ENCODE results near the gene MPP4.
"Not testable (repeated sequence)": the region's sequence is repeated elsewhere in the genome, so short reads cannot be mapped to it uniquely, and the experiment has no call there.

Gene MPP4

DNA sequence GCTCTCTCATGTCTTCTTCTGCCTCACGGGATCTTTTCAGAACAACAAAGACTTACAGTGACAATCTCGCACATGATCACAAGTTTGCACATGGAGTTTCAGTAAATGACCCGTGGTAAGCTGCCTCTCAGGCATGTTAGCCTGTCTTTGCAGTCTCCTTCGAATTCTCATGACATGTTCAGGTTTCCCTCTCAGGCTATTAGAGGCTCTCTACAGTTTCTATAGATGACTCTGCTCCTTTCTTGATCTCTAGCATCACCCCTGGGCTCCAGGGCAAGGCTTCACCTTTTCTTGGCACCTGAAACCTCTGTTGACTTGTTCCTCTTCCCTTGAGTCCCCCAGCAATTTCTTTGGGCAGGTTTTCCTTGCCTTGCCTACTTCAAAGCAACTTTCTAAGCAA is 23.0 kb downstream of the MPP4 start:
- no peak overlapping the region for H3K27ac ChIP-seq (ENCODE audit: insufficient read depth in 1 of 2, low read depth in 1 of 2, low read length in 2 of 2, poor library complexity in 1 of 2, severe bottlenecking in 2 of 2)
- WGBS (ENCODE audit: insufficient coverage), result 93% methylated on average over 4 of the region's 4 CpGs
- H3K9me3 ChIP-seq (ENCODE audit: control extremely low read depth in 1 of 5, control insufficient read depth in 4 of 5, insufficient read depth in 2 of 5, low read depth in 1 of 5, low read length in 4 of 5), result no peaks in the 10 kb centered on the region
- no peaks in the 10 kb centered on the region for H3K4me1 ChIP-seq (ENCODE audit: control extremely low read depth in 1 of 4, control insufficient read depth in 4 of 4, insufficient read depth in 4 of 4, low read length in 3 of 4)
- no peak for DNase-seq
- H3K4me3 ChIP-seq (ENCODE audit: control insufficient read depth in 1 of 7, extremely low read depth in 1 of 7, insufficient read depth in 4 of 7, low read depth in 2 of 7, low read length in 6 of 7), result no peak overlapping the region
- no peaks in the 10 kb centered on the region for H3K36me3 ChIP-seq (ENCODE audit: control insufficient read depth in 4 of 4, insufficient read depth in 4 of 4, low read length in 3 of 4)
- CTCF ChIA-PET, result no interaction called here
- no peaks in the 10 kb centered on the region for H3K27me3 ChIP-seq (replicated peaks in 2 of 5; ENCODE audit: control insufficient read depth in 4 of 5, insufficient read depth in 5 of 5, low read length in 4 of 5)
- POLR2A ChIA-PET, result no interaction called here

DNA sequence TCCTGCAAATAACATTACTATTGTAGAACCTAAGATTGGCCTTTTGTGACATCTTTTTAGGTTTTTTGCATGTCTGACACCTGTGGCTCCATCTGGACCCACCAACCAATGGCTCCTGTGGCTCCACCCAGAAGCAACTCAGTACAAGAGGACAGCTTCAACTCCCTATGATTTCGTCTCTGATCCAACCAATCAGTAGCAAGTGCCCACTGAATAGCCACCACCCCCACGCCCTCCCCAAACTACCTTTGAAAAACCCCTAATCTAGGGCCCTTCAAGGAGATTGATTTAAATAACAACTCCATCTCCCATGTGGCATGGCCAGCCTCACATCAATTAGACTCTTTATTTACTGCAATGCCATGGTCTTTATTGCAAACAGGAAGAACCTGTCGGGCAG is 23.6 kb downstream of the MPP4 start:
- POLR2A ChIA-PET, result no interaction called here
- Histone ChIP-seq H3K4me1 (ENCODE audit: control extremely low read depth in 1 of 4, control insufficient read depth in 4 of 4, insufficient read depth in 4 of 4, low read length in 3 of 4) (no peaks in the 10 kb centered on the region), H3K27me3 (replicated peaks in 2 of 5; ENCODE audit: control insufficient read depth in 4 of 5, insufficient read depth in 5 of 5, low read length in 4 of 5) (no peaks in the 10 kb centered on the region), H3K9me3 (ENCODE audit: control extremely low read depth in 1 of 5, control insufficient read depth in 4 of 5, insufficient read depth in 2 of 5, low read depth in 1 of 5, low read length in 4 of 5) (no peaks in the 10 kb centered on the region), H3K27ac (ENCODE audit: insufficient read depth in 1 of 2, low read depth in 1 of 2, low read length in 2 of 2, poor library complexity in 1 of 2, severe bottlenecking in 2 of 2) (no peak overlapping the region), H3K36me3 (ENCODE audit: control insufficient read depth in 4 of 4, insufficient read depth in 4 of 4, low read length in 3 of 4) (no peaks in the 10 kb centered on the region), H3K4me3 (ENCODE audit: control insufficient read depth in 1 of 7, extremely low read depth in 1 of 7, insufficient read depth in 4 of 7, low read depth in 2 of 7, low read length in 6 of 7) (no peak overlapping the region)
- DNase-seq, result no peak
- WGBS (ENCODE audit: insufficient coverage), result 96% methylated on average over 3 of the region's 3 CpGs
- CTCF ChIA-PET, result no interaction called here

GRCh38 chr2:201674298-201674697 is 24.1 kb downstream of the MPP4 start:
- no peaks in the 10 kb centered on the region for H3K4me1 ChIP-seq (ENCODE audit: control extremely low read depth in 1 of 4, control insufficient read depth in 4 of 4, insufficient read depth in 4 of 4, low read length in 3 of 4)
- WGBS (ENCODE audit: insufficient coverage), result 0% methylated on average over 1 of the region's 3 CpGs
- ChIA-PET POLR2A (no interaction called here), CTCF (no interaction called here)
- H3K27me3 ChIP-seq (replicated peaks in 2 of 5; ENCODE audit: control insufficient read depth in 4 of 5, insufficient read depth in 5 of 5, low read length in 4 of 5), result no peaks in the 10 kb centered on the region
- DNase-seq, result no peak
- H3K36me3 ChIP-seq (ENCODE audit: control insufficient read depth in 4 of 4, insufficient read depth in 4 of 4, low read length in 3 of 4), result no peaks in the 10 kb centered on the region
- no peak overlapping the region for H3K27ac ChIP-seq (ENCODE audit: insufficient read depth in 1 of 2, low read depth in 1 of 2, low read length in 2 of 2, poor library complexity in 1 of 2, severe bottlenecking in 2 of 2)
- H3K9me3 ChIP-seq (ENCODE audit: control extremely low read depth in 1 of 5, control insufficient read depth in 4 of 5, insufficient read depth in 2 of 5, low read depth in 1 of 5, low read length in 4 of 5), result no peaks in the 10 kb centered on the region
- H3K4me3 ChIP-seq (ENCODE audit: control insufficient read depth in 1 of 7, extremely low read depth in 1 of 7, insufficient read depth in 4 of 7, low read depth in 2 of 7, low read length in 6 of 7), result no peak overlapping the region

- Histone ChIP-seq H3K9me3 (ENCODE audit: control extremely low read depth in 1 of 5, control insufficient read depth in 4 of 5, insufficient read depth in 2 of 5, low read depth in 1 of 5, low read length in 4 of 5) (no peaks in the 10 kb centered on the region), H3K4me3 (ENCODE audit: control insufficient read depth in 1 of 7, extremely low read depth in 1 of 7, insufficient read depth in 4 of 7, low read depth in 2 of 7, low read length in 6 of 7) (no peak overlapping the region), H3K36me3 (ENCODE audit: control insufficient read depth in 4 of 4, insufficient read depth in 4 of 4, low read length in 3 of 4) (no peaks in the 10 kb centered on the region), H3K4me1 (ENCODE audit: control extremely low read depth in 1 of 4, control insufficient read depth in 4 of 4, insufficient read depth in 4 of 4, low read length in 3 of 4) (no peaks in the 10 kb centered on the region), H3K27ac (ENCODE audit: insufficient read depth in 1 of 2, low read depth in 1 of 2, low read length in 2 of 2, poor library complexity in 1 of 2, severe bottlenecking in 2 of 2) (no peak overlapping the region), H3K27me3 (replicated peaks in 2 of 5; ENCODE audit: control insufficient read depth in 4 of 5, insufficient read depth in 5 of 5, low read length in 4 of 5) (no peaks in the 10 kb centered on the region)
- ChIA-PET CTCF (no interaction called here), POLR2A (no interaction called here)
- no peak for DNase-seq
- WGBS (ENCODE audit: insufficient coverage), result 100% methylated on average over 1 of the region's 2 CpGs
Observed at GRCh38 chr2:201673546-201673945, 24.9 kb downstream of the MPP4 start.

- H3K27me3 ChIP-seq (replicated peaks in 2 of 5; ENCODE audit: control insufficient read depth in 4 of 5, insufficient read depth in 5 of 5, low read length in 4 of 5); DNase-seq; H3K4me1 ChIP-seq (ENCODE audit: control extremely low read depth in 1 of 4, control insufficient read depth in 4 of 4, insufficient read depth in 4 of 4, low read length in 3 of 4); H3K27ac ChIP-seq (ENCODE audit: insufficient read depth in 1 of 2, low read depth in 1 of 2, low read length in 2 of 2, poor library complexity in 1 of 2, severe bottlenecking in 2 of 2); H3K36me3 ChIP-seq (ENCODE audit: control insufficient read depth in 4 of 4, insufficient read depth in 4 of 4, low read length in 3 of 4); POLR2A ChIA-PET; H3K4me3 ChIP-seq (ENCODE audit: control insufficient read depth in 1 of 7, extremely low read depth in 1 of 7, insufficient read depth in 4 of 7, low read depth in 2 of 7, low read length in 6 of 7); H3K9me3 ChIP-seq (ENCODE audit: control extremely low read depth in 1 of 5, control insufficient read depth in 4 of 5, insufficient read depth in 2 of 5, low read depth in 1 of 5, low read length in 4 of 5): not testable (repeated sequence)
- WGBS (ENCODE audit: insufficient coverage), result 0% methylated on average over 1 of the region's 4 CpGs
- CTCF ChIA-PET, result interaction anchor here (1.4 to 1.5 kb wide), 2 partner anchors 11 to 436 kb away, joined by 3 read pairs; no protein-coding TSS in a partner anchor
Observed at GRCh38 chr2:201671205-201671604, 27.2 kb downstream of the MPP4 start.

DNA sequence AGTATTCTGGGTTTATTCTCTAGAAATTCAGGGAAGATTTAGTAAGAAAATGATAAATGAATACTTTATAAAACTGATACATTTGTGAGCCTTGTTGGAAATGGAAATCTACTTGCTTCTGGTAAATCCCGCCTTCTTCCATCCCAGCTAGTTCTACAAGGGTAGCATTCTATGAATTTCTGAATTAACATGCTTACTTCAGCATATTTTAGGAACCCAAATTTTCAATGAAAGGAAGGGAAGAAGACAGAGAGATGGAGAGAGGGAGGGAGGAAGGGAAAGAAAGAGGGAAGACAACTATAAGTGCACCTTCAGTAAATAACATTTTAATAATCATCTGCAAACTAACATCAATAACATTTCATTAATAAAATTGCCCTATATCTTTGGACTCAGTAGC is 28.6 kb downstream of the MPP4 start:
- no peaks in the 10 kb centered on the region for H3K27me3 ChIP-seq (replicated peaks in 2 of 5; ENCODE audit: control insufficient read depth in 4 of 5, insufficient read depth in 5 of 5, low read length in 4 of 5)
- no peak overlapping the region for H3K27ac ChIP-seq (ENCODE audit: insufficient read depth in 1 of 2, low read depth in 1 of 2, low read length in 2 of 2, poor library complexity in 1 of 2, severe bottlenecking in 2 of 2)
- H3K36me3 ChIP-seq (ENCODE audit: control insufficient read depth in 4 of 4, insufficient read depth in 4 of 4, low read length in 3 of 4), result no peaks in the 10 kb centered on the region
- POLR2A ChIA-PET, result no interaction called here
- no peaks in the 10 kb centered on the region for H3K9me3 ChIP-seq (ENCODE audit: control extremely low read depth in 1 of 5, control insufficient read depth in 4 of 5, insufficient read depth in 2 of 5, low read depth in 1 of 5, low read length in 4 of 5)
- no CpG with 5 or more reads among the region's 1 CpG for WGBS (ENCODE audit: insufficient coverage)
- no peak for DNase-seq
- CTCF ChIA-PET, result no interaction called here
- H3K4me3 ChIP-seq (ENCODE audit: control insufficient read depth in 1 of 7, extremely low read depth in 1 of 7, insufficient read depth in 4 of 7, low read depth in 2 of 7, low read length in 6 of 7), result no peak overlapping the region
- H3K4me1 ChIP-seq (ENCODE audit: control extremely low read depth in 1 of 4, control insufficient read depth in 4 of 4, insufficient read depth in 4 of 4, low read length in 3 of 4), result no peaks in the 10 kb centered on the region

- H3K27me3 ChIP-seq (replicated peaks in 2 of 5; ENCODE audit: control insufficient read depth in 4 of 5, insufficient read depth in 5 of 5, low read length in 4 of 5), result no peaks in the 10 kb centered on the region
- H3K4me1 ChIP-seq (ENCODE audit: control extremely low read depth in 1 of 4, control insufficient read depth in 4 of 4, insufficient read depth in 4 of 4, low read length in 3 of 4), result no peaks in the 10 kb centered on the region
- DNase-seq, result peak in 1 of 3 donors; percentile 15
- H3K36me3 ChIP-seq (ENCODE audit: control insufficient read depth in 4 of 4, insufficient read depth in 4 of 4, low read length in 3 of 4), result no peaks in the 10 kb centered on the region
- ChIA-PET POLR2A (no interaction called here), CTCF (interaction anchor here (1.1 kb wide), 1 partner anchor 25 kb away, joined by 3 read pairs; no protein-coding TSS in a partner anchor)
- H3K27ac ChIP-seq (ENCODE audit: insufficient read depth in 1 of 2, low read depth in 1 of 2, low read length in 2 of 2, poor library complexity in 1 of 2, severe bottlenecking in 2 of 2), result no peak overlapping the region
- WGBS (ENCODE audit: insufficient coverage), result 100% methylated on average over 2 of the region's 3 CpGs
- no peaks in the 10 kb centered on the region for H3K9me3 ChIP-seq (ENCODE audit: control extremely low read depth in 1 of 5, control insufficient read depth in 4 of 5, insufficient read depth in 2 of 5, low read depth in 1 of 5, low read length in 4 of 5)
- H3K4me3 ChIP-seq (ENCODE audit: control insufficient read depth in 1 of 7, extremely low read depth in 1 of 7, insufficient read depth in 4 of 7, low read depth in 2 of 7, low read length in 6 of 7), result no peak overlapping the region
Observed at GRCh38 chr2:201668402-201668910, 30.0 kb downstream of the MPP4 start.

Data from common myeloid progenitor, CD34-positive (primary cell).